Body of pancreas (tissue), 4 donors: ENCODE measurements around the gene EIF4EBP3.
"Not testable (repeated sequence)": the region's sequence is repeated elsewhere in the genome, so short reads cannot be mapped to it uniquely, and the experiment has no call there.

Source experiments
- POLR2A ChIP-seq, 3 donors: fragments of 450-650 bp; IDR thresholded peaks; one replicate each; pipeline ENCODE4 v1.6.1; 2016; ENCODE audit warnings: antibody characterized with exemption in 3 of 3, mild to moderate bottlenecking in 2 of 3
- TF ChIP-seq, protein P1 (sequence below), 7 experiments: fragments of 450-650 bp in 4 of 7; fragments of 200-600 bp in 3 of 7; sonication (generic) in 3 of 7; IDR thresholded peaks; one replicate each; pipeline ENCODE4 v1.5.1; 2016 to 2019; ENCODE audit warnings: antibody characterized with exemption in 7 of 7

DNA sequence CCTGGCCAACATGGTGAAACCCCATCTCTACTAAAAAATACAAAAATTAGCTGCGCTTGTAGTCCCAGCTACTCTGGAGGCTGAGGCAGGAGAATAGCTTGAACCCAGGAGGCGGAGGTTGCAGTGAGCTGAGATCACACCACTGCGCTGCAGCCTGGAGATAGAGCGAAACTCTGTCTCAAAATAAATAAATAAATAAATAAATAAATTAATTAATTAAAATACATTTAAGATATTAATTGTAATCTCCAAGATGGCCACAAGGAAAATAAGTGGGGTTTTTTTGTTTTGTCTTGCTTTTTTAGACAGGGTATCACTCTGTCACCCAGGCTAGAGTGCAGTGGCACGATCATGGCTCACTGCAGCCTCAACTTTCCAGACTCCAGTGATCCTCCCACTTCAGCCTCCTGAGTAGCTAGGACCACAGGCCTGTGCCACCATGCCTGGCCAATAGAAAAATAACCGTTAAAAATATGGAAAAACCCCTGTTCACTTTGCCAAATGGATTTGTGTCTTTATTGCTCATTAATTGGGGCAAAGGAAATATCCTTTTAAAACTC is 31.8 kb downstream of the EIF4EBP3 start:
- TF ChIP-seq, protein P1, sequence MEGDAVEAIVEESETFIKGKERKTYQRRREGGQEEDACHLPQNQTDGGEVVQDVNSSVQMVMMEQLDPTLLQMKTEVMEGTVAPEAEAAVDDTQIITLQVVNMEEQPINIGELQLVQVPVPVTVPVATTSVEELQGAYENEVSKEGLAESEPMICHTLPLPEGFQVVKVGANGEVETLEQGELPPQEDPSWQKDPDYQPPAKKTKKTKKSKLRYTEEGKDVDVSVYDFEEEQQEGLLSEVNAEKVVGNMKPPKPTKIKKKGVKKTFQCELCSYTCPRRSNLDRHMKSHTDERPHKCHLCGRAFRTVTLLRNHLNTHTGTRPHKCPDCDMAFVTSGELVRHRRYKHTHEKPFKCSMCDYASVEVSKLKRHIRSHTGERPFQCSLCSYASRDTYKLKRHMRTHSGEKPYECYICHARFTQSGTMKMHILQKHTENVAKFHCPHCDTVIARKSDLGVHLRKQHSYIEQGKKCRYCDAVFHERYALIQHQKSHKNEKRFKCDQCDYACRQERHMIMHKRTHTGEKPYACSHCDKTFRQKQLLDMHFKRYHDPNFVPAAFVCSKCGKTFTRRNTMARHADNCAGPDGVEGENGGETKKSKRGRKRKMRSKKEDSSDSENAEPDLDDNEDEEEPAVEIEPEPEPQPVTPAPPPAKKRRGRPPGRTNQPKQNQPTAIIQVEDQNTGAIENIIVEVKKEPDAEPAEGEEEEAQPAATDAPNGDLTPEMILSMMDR (IDR thresholded peaks at IDR 0.05) = peak in 1 of 7 experiments; percentile 24
- TF ChIP-seq POLR2A (IDR thresholded peaks at IDR 0.05) = not testable (repeated sequence)
